A673 (cell line): ENCODE data around the gene ERGIC1.

Experiments
- CTCF ChIP-seq: fragments of 300-800, 200-600 bp; sonication (generic); conservative IDR thresholded peaks from 2 replicates; pipeline ENCODE4 v1.5.1; 2017; ENCODE audit warnings: low read depth, mild to moderate bottlenecking, antibody characterized with exemption, low read length, moderate library complexity, mixed read lengths
- EZH2 ChIP-seq: fragments of 200-600 bp; sonication (generic); IDR thresholded peaks from 2 replicates; pipeline ENCODE4 v1.6.1; 2017; ENCODE audit warnings: borderline replicate concordance, low read depth, mild to moderate bottlenecking, mixed read lengths, antibody characterized with exemption, low read length; ENCODE audit not compliant: poor library complexity, severe bottlenecking

- TF ChIP-seq CTCF, result no peak
- no peak for TF ChIP-seq EZH2
These were observed 120.0 kb downstream of the ERGIC1 start for GRCh38 chr5:172953776-172954675.
